Stimulated activated naive CD8-positive, alpha-beta T cell treated with anti-CD3 and anti-CD28 coated beads, Interleukin-15, Interleukin-2, amounts not matched to agents 100 ng/mL and 50 ng/mL, for 24 hours (primary cell): ENCODE data around the gene FAM131C.
"Not testable (repeated sequence)": the region's sequence is repeated elsewhere in the genome, so short reads cannot be mapped to it uniquely, and the experiment has no call there.

Source experiments
- H3K27ac Mint-ChIP-seq: one replicate; pipeline ENCODE4 v1.8.0; 2021; ENCODE audit warnings: mild to moderate bottlenecking, mixed read lengths
- H3K27me3 Mint-ChIP-seq: one replicate; pipeline ENCODE4 v1.8.0; 2021; ENCODE audit warnings: mixed read lengths
- H3K36me3 Mint-ChIP-seq: one replicate; pipeline ENCODE4 v1.8.0; 2021; ENCODE audit warnings: low read depth, mixed read lengths
- H3K4me1 Mint-ChIP-seq: one replicate; pipeline ENCODE4 v1.8.0; 2021; ENCODE audit warnings: low read depth, mixed read lengths
- H3K4me3 Mint-ChIP-seq: one replicate; pipeline ENCODE4 v1.8.0; 2021; ENCODE audit warnings: mild to moderate bottlenecking, mixed read lengths
- H3K9me3 Mint-ChIP-seq: one replicate; pipeline ENCODE4 v1.8.0; 2021; ENCODE audit warnings: mixed read lengths

The FAM131C gene

GRCh38 chr1:16112596-16113555 is 39.4 kb upstream of the FAM131C start:
- H3K27me3 Mint-ChIP-seq = peaks cover 6% of the 10 kb centered on the region
- H3K27ac Mint-ChIP-seq = no peak overlapping the region
- H3K4me3 Mint-ChIP-seq = no peak overlapping the region
- H3K9me3 Mint-ChIP-seq = peaks cover 4% of the 10 kb centered on the region
- H3K4me1 Mint-ChIP-seq = no peaks in the 10 kb centered on the region
- H3K36me3 Mint-ChIP-seq = no peaks in the 10 kb centered on the region

GRCh38 chr1:16111771-16112595 is 38.5 kb upstream of the FAM131C start:
- H3K4me3 Mint-ChIP-seq = no peak overlapping the region
- no peaks in the 10 kb centered on the region for H3K36me3 Mint-ChIP-seq
- H3K27me3 Mint-ChIP-seq = peaks cover 15% of the 10 kb centered on the region
- no peaks in the 10 kb centered on the region for H3K4me1 Mint-ChIP-seq
- H3K27ac Mint-ChIP-seq = no peak overlapping the region
- H3K9me3 Mint-ChIP-seq = peaks cover 11% of the 10 kb centered on the region

- Mint-ChIP-seq H3K27ac (no peak overlapping the region), H3K9me3 (peaks cover 15% of the 10 kb centered on the region), H3K27me3 (peaks cover 25% of the 10 kb centered on the region), H3K4me3 (no peak overlapping the region), H3K36me3 (no peaks in the 10 kb centered on the region), H3K4me1 (no peaks in the 10 kb centered on the region)
Observed at GRCh38 chr1:16110884-16111283, 37.4 kb upstream of the FAM131C start.

- Mint-ChIP-seq H3K27me3 (peaks cover 26% of the 10 kb centered on the region), H3K4me1 (no peaks in the 10 kb centered on the region), H3K36me3 (no peaks in the 10 kb centered on the region), H3K27ac (no peak overlapping the region), H3K9me3 (peaks cover 15% of the 10 kb centered on the region), H3K4me3 (no peak overlapping the region)
Observed at GRCh38 chr1:16110456-16110855, 37.0 kb upstream of the FAM131C start.

GRCh38 chr1:16109571-16109970 is 36.1 kb upstream of the FAM131C start:
- H3K9me3 Mint-ChIP-seq = peaks cover 15% of the 10 kb centered on the region
- H3K4me1 Mint-ChIP-seq = no peaks in the 10 kb centered on the region
- H3K36me3 Mint-ChIP-seq = no peaks in the 10 kb centered on the region
- H3K4me3 Mint-ChIP-seq = no peak overlapping the region
- H3K27ac Mint-ChIP-seq = no peak overlapping the region
- peaks cover 26% of the 10 kb centered on the region for H3K27me3 Mint-ChIP-seq

GRCh38 chr1:16107039-16107438 is 33.6 kb upstream of the FAM131C start:
- H3K4me1 Mint-ChIP-seq, H3K36me3 Mint-ChIP-seq, H3K27ac Mint-ChIP-seq, H3K4me3 Mint-ChIP-seq: not testable (repeated sequence)
- Mint-ChIP-seq H3K27me3 (peaks cover 30% of the 10 kb centered on the region), H3K9me3 (peaks cover 15% of the 10 kb centered on the region)

GRCh38 chr1:16101623-16102022 is 28.2 kb upstream of the FAM131C start:
- Mint-ChIP-seq H3K4me1 (no peaks in the 10 kb centered on the region), H3K36me3 (no peaks in the 10 kb centered on the region), H3K4me3 (no peak overlapping the region), H3K27ac (no peak overlapping the region), H3K27me3 (peaks cover 29% of the 10 kb centered on the region), H3K9me3 (peaks cover 4% of the 10 kb centered on the region)

GRCh38 chr1:16099412-16099811 is 26.0 kb upstream of the FAM131C start:
- Mint-ChIP-seq H3K36me3 (no peaks in the 10 kb centered on the region), H3K27me3 (peaks cover 31% of the 10 kb centered on the region), H3K4me3 (no peak overlapping the region), H3K4me1 (no peaks in the 10 kb centered on the region), H3K27ac (no peak overlapping the region), H3K9me3 (no peaks in the 10 kb centered on the region)

GRCh38 chr1:16095447-16095846 is 22.0 kb upstream of the FAM131C start:
- Mint-ChIP-seq H3K4me3 (peak overlapping the region; percentile 2), H3K4me1 (no peaks in the 10 kb centered on the region), H3K9me3 (no peaks in the 10 kb centered on the region), H3K27ac (no peak overlapping the region), H3K36me3 (no peaks in the 10 kb centered on the region), H3K27me3 (peaks cover 19% of the 10 kb centered on the region)

- H3K4me3 Mint-ChIP-seq = no peak overlapping the region
- H3K9me3 Mint-ChIP-seq = no peaks in the 10 kb centered on the region
- H3K4me1 Mint-ChIP-seq = no peaks in the 10 kb centered on the region
- no peaks in the 10 kb centered on the region for H3K36me3 Mint-ChIP-seq
- peak overlapping the region; percentile 68 for H3K27ac Mint-ChIP-seq
- H3K27me3 Mint-ChIP-seq = peaks cover 14% of the 10 kb centered on the region
Observed at GRCh38 chr1:16094453-16095158, 21.2 kb upstream of the FAM131C start.

- no peaks in the 10 kb centered on the region for H3K36me3 Mint-ChIP-seq
- H3K27ac Mint-ChIP-seq = no peak overlapping the region
- no peak overlapping the region for H3K4me3 Mint-ChIP-seq
- H3K4me1 Mint-ChIP-seq = no peaks in the 10 kb centered on the region
- H3K9me3 Mint-ChIP-seq = no peaks in the 10 kb centered on the region
- H3K27me3 Mint-ChIP-seq = peaks cover 14% of the 10 kb centered on the region
Observed at GRCh38 chr1:16093611-16094010, 20.2 kb upstream of the FAM131C start.

GRCh38 chr1:16092923-16093511 is 19.6 kb upstream of the FAM131C start:
- peaks cover 14% of the 10 kb centered on the region for H3K27me3 Mint-ChIP-seq
- no peak overlapping the region for H3K27ac Mint-ChIP-seq
- no peaks in the 10 kb centered on the region for H3K4me1 Mint-ChIP-seq
- no peaks in the 10 kb centered on the region for H3K36me3 Mint-ChIP-seq
- H3K4me3 Mint-ChIP-seq = no peak overlapping the region
- H3K9me3 Mint-ChIP-seq = no peaks in the 10 kb centered on the region

GRCh38 chr1:16092097-16092922 is 18.9 kb upstream of the FAM131C start:
- H3K27ac Mint-ChIP-seq = no peak overlapping the region

GRCh38 chr1:16091296-16091695 is 17.8 kb upstream of the FAM131C start:
- H3K4me3 Mint-ChIP-seq = no peak overlapping the region
- peaks cover 7% of the 10 kb centered on the region for H3K27me3 Mint-ChIP-seq
- H3K36me3 Mint-ChIP-seq = no peaks in the 10 kb centered on the region
- no peaks in the 10 kb centered on the region for H3K9me3 Mint-ChIP-seq
- H3K27ac Mint-ChIP-seq = no peak overlapping the region
- H3K4me1 Mint-ChIP-seq = no peaks in the 10 kb centered on the region

More at GRCh38 chr1:16092097-16092922, 18.9 kb upstream of the FAM131C start:
- no peaks in the 10 kb centered on the region for H3K36me3 Mint-ChIP-seq
- H3K4me3 Mint-ChIP-seq = no peak overlapping the region
- peaks cover 14% of the 10 kb centered on the region for H3K27me3 Mint-ChIP-seq
- no peaks in the 10 kb centered on the region for H3K4me1 Mint-ChIP-seq
- no peaks in the 10 kb centered on the region for H3K9me3 Mint-ChIP-seq
